CD4-positive, alpha-beta T cell treated with Interleukin-10 for 1 hour (primary cell): ENCODE data around the gene ZBP1.

Source experiments
- DNase-seq: peaks from one replicate; pipeline ENCODE4 v3.0.0-alpha.2; 2020

Gene ZBP1

GRCh38 chr20:57616143-57616951 lies 3.9 kb downstream of the ZBP1 start:
- no peak for DNase-seq

DNA sequence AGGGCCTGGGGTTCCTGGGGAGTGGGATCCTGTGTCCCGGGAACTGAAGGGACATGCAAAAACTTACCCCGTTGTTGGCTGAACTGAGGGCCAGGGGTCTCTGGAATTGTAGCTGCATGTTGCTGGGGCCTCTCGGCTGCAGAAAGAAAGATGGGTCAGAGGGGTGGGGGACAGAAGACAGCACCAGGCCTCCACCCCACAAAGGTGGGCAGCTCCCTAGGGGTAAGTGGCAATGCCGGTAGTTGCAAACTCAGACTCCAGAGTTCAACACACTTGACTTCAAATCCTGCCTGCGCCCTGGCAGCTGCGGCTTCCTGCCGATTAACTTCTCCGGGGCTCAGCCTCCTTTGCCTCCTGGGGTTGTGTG lies 4.8 kb downstream of the ZBP1 start:
- no peak for DNase-seq

DNA sequence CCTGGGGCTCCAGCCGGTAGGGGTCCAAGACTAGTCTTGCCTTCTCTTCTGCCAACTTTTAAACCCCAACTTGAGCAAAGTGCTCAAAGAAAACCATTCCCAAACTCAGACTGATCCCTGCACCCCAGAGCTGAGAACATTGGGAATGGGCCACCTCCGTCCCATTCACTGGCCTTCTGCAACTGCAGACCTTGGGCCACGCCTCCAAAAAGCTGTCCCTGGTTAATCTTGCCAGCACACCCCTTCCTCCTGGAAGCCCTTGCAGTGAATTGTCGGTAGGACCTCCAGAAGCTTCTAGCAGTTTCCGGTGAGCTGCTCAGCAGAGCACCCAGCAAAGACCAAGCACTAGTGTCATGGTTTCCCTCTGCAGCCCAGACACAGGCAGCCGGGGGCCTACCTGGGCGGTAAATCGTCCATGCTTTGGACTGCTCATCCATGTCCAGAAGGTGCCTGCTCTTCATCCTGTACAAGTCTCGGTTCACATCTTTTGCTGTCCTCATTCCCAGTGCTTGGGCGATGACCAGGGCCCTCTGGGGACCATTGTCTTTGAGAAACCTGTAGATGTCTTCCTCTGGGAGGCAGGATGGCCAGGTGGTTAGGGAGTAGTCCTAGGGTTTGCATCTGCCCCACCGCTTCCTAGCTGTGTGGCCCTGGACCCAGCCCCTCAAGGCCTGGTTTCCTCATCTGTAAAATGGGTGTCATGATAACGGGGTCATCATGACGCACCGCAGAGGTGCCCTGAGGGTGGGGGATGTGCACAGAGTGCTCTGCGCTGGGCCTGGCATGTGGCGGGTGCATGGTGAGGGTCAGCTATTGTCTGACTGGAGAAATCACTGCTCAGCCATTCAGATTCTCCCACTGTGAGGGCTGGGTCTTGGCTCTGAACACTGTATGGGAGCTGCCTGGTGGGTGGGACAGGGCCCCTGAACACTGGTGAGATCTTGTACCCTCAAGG lies 5.5 kb downstream of the ZBP1 start:
- no peak for DNase-seq

DNA sequence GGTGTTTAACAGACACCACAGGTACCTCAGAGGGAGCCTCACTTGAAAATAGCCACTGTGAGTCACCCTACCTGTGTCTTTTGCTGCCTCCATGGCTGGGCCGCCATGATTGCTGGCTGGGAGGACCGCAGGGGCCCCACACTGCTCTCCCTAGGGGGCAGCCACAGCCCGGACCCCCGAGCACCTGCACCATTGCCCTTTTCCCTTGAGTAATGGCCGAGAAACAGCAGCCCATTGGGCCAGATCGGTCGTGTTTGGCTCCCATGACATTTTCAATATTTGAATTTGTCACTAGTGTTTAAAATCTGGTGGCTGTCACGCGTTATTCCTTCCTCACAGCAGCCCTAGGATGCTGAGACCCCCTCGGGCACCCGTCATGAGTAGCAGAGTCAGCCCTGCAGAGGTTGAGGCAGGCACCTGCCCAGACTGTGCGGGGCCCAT lies 6.7 kb downstream of the ZBP1 start:
- DNase-seq = no peak

GRCh38 chr20:57612916-57613315 lies 7.3 kb downstream of the ZBP1 start:
- DNase-seq = no peak

- no peak for DNase-seq
Observed at GRCh38 chr20:57612436-57612835, 7.8 kb downstream of the ZBP1 start.

- no peak for DNase-seq
Observed at GRCh38 chr20:57611586-57612311, 8.5 kb downstream of the ZBP1 start.

- no peak for DNase-seq
Observed at GRCh38 chr20:57610261-57610952, 9.8 kb downstream of the ZBP1 start.

DNA sequence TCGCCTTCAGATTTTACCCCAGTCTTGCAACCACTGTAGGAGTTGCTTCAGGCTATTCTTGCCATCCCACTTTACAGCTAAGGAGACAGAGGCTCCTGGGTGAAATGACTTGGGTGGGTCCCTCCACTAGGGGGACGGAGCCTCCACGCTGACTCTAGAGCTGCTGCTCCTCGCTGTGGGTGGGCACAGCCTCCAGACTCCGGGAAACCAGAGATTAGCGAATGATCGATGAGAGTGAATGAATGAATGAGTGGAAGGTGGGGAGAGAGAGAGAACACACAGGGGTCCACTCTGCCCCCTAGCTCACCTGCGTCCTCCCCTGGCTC lies 10.4 kb downstream of the ZBP1 start:
- no peak for DNase-seq

- DNase-seq = no peak
Observed at GRCh38 chr20:57609086-57609841, 11.0 kb downstream of the ZBP1 start.

DNA sequence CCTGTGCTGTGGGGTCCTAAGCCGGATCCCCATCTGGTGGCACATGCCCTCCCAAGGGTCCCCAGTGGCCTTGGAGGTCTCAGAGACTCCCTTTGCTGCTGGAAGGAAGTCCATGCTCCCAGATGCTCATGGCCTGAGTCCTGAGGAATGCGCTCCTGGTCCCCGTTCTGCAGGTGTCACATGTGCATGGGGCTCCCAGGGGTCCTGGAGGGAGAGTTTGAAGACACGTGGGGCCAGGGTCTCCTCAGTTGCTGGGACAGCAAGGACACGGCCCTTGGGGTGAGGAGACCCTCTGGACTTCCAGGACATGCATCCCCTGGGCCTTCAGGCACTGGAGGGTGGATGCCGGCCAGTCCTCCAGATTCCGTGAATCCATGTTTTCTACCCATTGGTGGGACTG lies 11.7 kb downstream of the ZBP1 start:
- DNase-seq = no peak

- no peak for DNase-seq
Observed at GRCh38 chr20:57605878-57606277, 14.3 kb downstream of the ZBP1 start.

DNA sequence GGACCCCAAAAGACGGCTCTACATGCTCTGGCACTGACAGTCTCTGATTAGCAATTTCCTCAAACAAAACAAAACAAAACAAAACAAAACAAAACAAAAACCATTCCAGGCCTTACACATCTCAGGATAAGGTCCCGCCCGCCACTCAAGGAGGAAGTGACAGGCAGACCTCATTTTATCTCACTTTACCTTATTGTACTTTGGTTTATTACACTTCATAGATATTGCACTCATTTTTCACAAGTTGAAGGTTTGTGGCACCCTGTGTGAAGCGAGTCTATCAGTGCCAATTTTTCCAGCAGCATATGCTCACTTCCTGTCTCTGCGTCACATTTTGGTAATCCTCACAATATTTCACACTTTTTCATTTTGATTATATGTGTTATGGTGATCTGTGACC lies 15.2 kb downstream of the ZBP1 start:
- peak; percentile 59 for DNase-seq

DNA sequence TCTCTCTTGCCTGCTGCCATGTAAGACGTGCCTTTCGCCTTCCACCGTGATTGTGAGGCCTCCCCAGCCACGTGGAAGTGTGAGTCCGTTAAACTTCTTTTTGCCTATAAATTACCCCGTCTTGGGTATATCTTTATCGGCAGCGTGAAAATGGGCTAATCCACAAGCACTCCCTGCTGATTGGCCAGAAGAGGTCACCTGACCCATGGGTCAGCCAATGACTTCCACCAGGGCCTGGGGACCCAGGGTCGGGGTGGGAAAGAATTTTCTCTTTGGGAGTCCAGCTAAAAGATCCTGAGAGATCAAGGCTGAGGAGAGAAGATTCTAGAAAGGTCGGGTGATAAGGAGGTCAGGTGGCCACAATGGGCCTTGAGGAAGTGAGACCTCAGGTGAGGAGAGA lies 17.1 kb downstream of the ZBP1 start:
- DNase-seq = no peak

DNA sequence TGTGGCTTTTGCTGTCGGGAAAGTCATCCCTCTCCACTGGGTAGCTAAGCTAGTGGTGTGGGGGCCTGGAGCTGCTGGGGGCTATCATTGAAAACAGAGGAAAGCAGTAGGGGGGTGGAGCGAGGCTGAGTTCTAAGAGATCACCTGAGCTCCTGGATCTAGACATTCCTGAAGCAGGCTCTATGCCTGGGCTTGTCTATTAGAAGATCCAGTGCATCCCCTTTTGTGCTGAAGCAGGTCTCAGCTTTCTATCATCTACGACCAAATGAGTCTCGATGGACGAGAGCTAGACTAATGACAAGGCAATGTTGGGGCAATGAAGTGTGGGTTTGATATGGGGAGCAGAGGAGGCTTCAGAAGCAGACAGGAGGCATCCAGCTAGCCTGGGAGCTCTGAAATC lies 18.5 kb downstream of the ZBP1 start:
- DNase-seq = no peak

DNA sequence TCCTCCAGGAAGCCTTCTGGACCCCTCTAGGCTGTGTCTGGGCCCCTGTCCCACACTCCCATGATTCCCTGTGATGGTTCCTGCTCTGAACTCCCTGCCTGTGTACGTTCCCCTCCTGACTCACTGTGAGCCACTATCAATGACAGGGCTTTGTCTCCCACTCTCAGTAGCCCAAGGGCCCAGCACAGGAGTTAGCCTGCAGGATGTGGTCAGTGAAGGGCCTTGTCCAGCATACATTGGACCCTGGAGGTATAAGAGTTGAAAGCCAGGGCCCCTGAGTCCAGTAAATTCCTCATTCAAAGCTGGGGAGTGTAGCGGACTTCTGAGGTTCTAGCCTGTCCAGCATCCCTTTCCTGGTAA lies 19.0 kb downstream of the ZBP1 start:
- DNase-seq = no peak

GRCh38 chr20:57600320-57601210 lies 19.7 kb downstream of the ZBP1 start:
- no peak for DNase-seq

DNA sequence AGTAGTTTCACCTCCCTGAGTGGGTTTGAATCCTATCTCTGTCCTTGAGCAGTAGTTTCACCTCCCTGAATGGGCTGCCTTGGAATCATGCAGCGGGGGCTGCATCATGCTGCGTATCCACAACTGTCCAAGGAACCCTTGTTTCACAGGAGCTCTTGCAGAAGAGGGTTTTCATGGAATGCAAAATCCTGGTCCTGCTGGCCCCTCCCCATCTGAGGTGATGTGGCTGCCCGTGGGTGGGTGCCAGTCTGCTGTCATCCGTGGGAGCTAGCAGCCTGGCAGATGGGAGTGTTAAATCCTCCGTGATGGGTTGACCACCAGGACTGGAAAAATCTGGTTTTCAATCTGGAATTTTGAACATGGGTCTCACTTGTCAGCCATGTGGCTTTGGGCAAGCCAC lies 21.7 kb downstream of the ZBP1 start:
- DNase-seq = no peak

DNA sequence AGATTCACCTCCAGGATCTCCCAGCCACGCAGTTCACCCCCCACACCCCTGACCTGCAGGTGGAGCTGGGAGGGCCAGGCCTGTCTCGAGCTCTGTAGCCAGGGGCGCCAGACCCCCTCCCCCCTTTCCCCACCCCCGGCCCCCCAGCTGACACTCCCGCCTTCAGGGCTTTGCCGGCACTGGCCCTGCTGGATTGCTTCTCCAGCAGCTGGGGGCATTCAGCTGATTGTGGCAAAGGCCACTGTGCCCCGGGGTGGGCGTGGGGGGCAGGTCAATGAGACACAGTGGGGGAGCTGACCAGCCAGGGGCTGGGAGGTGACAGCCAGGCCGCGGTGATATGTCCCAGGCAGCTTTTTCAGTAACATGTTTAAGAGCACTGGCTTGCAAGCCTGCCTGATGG lies 22.2 kb downstream of the ZBP1 start:
- no peak for DNase-seq

- peak; percentile 76 for DNase-seq
Observed at GRCh38 chr20:57596998-57597939, 23.0 kb downstream of the ZBP1 start.
